Stimulated activated naive CD4-positive, alpha-beta T cell (primary cell): ENCODE results near the gene CCDC136.

ENCODE experiments used
- DNase-seq, 6 experiments: peaks; one replicate each; lab custom pipeline; 2025; lab: John Stamatoyannopoulos, UW

The CCDC136 gene

DNA sequence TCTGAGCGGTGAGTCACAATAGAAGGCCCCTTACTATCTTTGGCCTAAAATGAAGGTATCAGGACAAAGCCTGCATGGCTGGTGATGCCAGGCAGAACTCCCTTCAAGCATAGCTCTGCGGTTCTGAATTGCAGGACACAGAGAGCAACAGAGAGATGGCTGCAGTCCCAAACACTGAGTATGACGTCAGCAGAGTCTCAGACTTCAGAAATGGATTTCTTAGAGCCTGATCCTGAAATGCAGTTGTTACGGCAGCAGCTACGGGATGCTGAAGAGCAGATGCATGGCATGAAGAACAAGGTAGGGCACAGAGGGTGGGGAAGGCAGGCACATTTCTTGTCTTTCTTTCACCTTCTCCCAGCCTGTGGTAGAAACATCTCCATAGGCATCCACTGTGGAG lies 13.5 kb downstream of the CCDC136 start:
- no peak for DNase-seq

GRCh38 chr7:128807191-128807590 lies 15.4 kb downstream of the CCDC136 start:
- DNase-seq: no peak

DNA sequence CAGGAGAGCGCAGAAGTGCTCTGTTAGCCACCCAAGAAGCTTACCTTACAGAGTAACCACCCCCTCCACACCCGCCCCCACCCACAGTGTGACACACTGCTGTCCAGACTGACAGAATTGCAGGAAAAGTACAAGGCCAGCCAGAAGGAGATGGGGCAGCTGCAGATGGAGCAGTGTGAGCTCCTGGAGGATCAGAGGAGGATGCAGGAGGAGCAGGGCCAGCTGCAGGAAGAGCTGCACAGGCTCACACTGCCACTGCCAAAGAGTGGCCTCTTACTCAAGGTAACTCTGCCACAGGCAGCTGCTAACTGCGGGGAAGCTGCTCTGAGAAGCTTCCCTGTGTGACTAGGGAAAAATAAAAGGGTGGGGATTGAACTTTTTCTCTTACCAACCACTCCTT lies 17.6 kb downstream of the CCDC136 start:
- no peak for DNase-seq

GRCh38 chr7:128810473-128810872 lies 18.7 kb downstream of the CCDC136 start:
- no peak for DNase-seq

DNA sequence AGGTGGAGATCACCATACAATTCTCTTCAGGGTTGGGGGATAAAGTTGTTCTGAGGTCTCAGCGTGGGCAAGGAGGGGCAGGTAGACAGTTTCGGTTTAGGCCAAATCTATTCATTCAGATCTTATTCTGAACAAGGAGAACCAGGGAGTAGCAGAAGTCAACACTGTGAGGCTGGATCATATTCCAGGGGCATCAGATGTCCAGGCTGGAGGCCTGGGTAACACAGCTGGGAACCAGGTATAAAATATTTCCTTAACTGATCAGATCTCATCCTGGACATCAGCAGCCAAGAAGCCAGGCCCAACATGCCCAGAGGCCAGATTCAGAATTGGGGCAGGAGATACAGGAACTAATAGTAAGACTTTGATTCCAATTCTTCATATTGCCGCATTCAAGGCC lies 19.2 kb downstream of the CCDC136 start:
- no peak for DNase-seq

- no peak for DNase-seq
These were observed 20.1 kb downstream of the CCDC136 start for GRCh38 chr7:128811631-128812430.

- DNase-seq: no peak
These were observed 20.9 kb downstream of the CCDC136 start for GRCh38 chr7:128812514-128813168.

- no peak for DNase-seq
These were observed 22.7 kb downstream of the CCDC136 start for GRCh38 chr7:128814499-128814898.

DNA sequence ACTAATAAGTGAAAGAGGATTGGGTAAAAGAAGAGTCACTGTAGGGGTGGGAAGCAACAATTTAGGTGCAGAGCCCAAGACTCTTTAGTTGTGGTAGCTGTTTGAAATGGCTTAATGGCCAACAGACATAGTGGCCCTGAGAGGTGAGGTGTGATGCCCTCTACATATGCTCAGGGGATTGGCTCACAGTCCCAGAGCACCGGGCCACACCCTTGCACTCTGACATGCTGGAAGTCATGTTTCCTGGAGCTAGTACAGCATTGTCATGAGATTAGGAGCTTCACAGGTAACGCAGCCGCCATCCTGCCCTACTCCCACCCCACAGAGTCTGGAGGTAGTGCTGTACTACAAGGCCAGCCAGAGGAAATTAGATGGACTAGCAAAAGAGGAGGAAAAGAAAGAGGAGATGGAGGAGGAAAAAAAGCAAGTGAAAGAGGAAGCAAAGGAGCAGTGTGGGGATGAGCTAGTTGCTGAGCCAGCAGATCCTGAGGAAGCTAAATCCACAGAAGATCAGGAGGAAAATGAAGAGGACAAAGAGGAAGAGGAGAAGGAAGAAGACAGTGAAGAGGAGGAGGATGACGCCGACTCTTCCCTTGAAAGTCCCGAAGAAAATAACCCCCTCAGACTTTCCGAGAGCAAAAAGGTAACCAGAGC lies 23.6 kb downstream of the CCDC136 start:
- DNase-seq: no peak

DNA sequence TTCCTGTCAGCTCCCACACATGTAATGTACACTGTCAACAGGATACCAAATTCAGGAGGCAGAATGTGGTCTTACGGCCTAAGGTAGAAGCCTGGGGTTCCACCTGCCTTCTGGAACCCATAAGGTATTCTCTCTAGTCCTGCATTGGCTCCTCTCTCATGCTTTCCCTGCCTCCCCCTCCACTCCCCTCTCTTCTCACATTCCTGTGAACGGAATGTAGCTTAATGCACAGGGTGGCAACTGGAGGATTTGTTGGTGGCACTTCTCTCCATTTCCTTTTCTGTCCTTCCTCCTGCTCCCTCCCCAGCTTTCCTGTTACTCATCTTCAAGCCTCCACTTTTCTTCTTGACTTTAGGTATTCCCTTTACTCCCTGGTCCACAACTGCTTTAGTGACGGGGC lies 26.9 kb downstream of the CCDC136 start:
- DNase-seq: no peak

DNA sequence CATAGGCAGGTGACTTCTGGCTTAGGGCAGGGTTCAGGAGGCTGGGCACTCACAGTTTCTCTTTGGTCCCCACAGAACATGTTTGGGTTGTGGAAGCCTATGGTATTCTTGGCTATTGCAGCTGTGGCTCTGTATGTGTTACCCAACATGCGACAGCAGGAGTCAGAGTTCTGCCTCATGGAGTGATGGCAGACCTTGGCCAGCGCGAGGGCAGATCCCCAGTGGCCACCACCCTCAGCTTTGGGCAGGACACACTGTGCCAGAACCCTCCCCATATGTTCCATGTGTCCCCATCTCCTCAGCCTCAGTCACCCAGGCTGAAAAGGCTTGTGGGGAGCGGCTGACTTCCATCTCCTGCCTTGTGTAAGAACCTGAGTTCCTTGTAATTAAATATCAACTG lies 30.0 kb downstream of the CCDC136 start:
- DNase-seq: no peak

GRCh38 chr7:128826512-128826911 lies 34.7 kb downstream of the CCDC136 start:
- DNase-seq: no peak

DNA sequence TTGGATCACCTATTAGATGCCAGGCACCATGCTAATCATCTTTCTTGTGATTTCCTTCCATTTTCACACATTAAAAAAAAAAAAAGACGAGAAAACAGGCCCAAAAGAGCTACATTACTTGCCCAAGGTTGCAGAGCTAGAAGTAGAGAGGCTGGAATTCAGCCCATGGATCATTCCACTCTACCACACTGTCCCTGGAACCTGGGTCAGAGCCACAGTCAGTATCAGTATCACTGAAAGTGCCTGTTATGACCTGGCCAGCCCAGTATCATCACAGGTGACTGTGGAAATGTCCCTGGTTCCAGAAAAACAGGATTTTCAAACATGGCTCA lies 35.1 kb downstream of the CCDC136 start:
- no peak for DNase-seq

DNA sequence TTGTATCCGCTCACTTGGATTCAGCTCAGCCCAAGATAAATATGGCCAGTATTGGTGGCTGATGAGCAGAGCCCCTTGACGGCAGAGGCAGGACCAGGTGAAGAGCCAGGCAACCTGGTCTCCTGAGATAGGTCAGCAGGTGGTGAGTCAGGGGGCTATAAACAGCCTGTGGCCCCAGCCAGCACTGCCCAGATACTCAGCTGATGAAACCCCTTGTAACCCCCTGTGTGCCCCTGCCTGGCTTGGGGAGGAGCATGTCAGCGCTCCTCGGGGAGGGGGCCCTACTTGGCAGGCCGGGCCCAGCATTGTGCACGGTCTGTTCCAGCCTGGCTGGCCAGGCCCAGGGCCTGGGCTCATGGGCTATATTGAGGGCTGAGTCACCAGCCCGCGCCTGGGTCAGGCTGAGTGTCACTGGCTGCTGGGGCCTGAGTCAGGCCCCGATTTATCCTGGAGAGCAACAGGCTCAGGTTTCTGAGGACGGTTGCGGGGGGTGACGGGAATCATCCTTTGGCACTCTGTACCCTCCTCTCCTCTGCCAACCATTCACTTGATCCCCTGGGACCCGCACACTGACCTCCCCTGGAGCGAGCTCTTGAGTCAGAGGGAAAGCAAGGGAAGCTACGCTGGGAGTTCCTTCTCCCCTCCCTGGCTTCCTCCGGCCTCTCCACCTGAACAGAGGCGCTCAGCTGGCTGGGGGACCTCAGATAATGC lies 35.6 kb downstream of the CCDC136 start:
- no peak for DNase-seq

DNA sequence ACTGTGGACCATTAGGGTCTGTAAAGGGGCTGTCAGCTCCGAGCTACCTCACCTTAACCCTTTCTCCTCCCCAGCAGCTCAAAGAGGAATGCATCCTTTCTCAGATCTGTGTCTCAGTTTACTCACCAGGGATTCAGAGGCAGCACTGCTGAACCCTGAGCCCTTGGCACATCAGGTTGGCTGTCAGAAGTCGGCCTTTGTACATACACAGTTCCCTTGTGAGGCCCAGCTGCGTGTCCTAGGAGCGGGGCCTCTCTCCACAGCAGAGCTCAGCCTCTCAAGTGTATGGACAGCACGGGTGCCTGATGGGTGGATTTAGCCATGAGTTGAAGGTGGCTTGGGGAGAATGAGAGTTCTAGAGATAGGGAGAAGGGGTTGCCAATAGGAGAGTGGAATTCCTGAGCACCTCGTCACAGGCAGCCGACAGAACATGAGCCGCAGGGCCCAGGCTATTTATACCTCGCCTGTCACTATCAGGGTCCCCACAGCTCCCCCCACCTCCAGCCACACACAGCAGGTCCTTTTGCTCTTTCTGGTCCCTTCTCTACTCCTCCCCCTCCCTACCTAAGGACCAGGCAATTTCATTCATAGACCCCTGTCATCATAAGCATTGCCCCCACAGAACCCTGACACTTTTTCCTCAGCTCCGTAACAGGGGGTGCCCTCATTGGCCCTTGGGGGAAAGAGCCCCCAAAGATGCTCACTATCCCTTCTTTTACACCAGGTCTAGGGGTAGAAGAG lies 36.4 kb downstream of the CCDC136 start:
- DNase-seq: no peak

DNA sequence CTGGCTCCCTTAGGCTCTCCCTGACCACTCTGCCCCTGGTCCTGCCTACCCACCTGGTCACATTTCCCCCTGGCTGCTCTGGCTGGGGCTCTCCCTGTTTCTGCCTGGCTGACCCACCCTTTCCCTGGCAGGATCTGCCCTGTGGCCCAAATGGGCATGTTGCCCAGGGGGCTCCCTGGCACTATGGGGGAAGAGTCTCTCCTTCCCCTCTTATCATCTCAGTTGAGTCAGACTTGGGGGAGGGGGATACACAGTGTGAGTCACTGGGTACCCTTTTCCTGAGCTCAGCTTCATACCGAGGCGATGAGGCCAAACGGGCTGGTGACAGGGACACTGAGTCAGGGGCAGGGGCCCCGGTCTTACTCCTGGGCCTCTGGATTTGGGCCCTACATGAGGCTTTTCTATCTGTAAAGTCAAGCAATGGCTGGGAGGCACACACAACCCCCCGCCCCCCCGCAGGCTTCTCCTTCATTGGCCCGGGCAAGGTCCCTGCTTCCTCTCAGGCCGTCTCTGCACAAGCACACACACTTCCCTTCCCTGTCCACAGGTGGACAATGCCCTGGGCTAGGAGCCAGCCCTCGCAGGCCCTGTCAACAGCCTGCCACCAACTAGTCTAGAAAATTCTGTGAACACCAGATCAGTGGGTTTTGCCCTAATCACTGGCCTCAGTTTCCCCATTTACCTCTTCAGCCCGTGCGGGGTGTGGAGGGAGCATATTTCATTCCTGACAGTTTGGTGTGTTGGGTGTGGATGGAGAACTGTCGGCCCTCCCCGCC lies 37.8 kb downstream of the CCDC136 start:
- DNase-seq: no peak

GRCh38 chr7:128830231-128831177 lies 38.7 kb downstream of the CCDC136 start, which contains the start of gene FLNC:
Gene FLNC, plus strand, starts transcription at chr7:128830406. Its CDS starts 232 bp downstream, at chr7:128830638.
- DNase-seq: peak in 4 of 6 experiments; percentile 16 to 49 (median 24)

- peak in 3 of 6 experiments; percentile 24 to 42 (median 41) for DNase-seq
These were observed 39.6 kb downstream of the CCDC136 start for GRCh38 chr7:128831178-128831993.
